ENCODE data around the gene GATA2.

The GATA2 gene

GRCh38 chr3:128473737-128474136 is 19.3 kb downstream of the GATA2 start:
- DNase-seq (ENCODE audit: low read depth in 2 of 2) = no peak

GRCh38 chr3:128473180-128473519 is 19.9 kb downstream of the GATA2 start:
- no peak for DNase-seq (ENCODE audit: low read depth in 2 of 2)

- DNase-seq (ENCODE audit: low read depth in 2 of 2) = no peak
Measured at GRCh38 chr3:128472449-128473179, 20.4 kb downstream of the GATA2 start.

GRCh38 chr3:128471720-128472119 is 21.3 kb downstream of the GATA2 start:
- no peak for DNase-seq (ENCODE audit: low read depth in 2 of 2)

- no peak for DNase-seq (ENCODE audit: low read depth in 2 of 2)
Measured at GRCh38 chr3:128471110-128471509, 21.9 kb downstream of the GATA2 start.

GRCh38 chr3:128470134-128470899 is 22.7 kb downstream of the GATA2 start:
- no peak for DNase-seq (ENCODE audit: low read depth in 2 of 2)

GRCh38 chr3:128469556-128469955 is 23.4 kb downstream of the GATA2 start:
- DNase-seq (ENCODE audit: low read depth in 2 of 2) = no peak

GRCh38 chr3:128468791-128469527 is 24.0 kb downstream of the GATA2 start:
- DNase-seq (ENCODE audit: low read depth in 2 of 2) = no peak

GRCh38 chr3:128468285-128468790 is 24.7 kb downstream of the GATA2 start:
- no peak for DNase-seq (ENCODE audit: low read depth in 2 of 2)

GRCh38 chr3:128466840-128467541 is 26.0 kb downstream of the GATA2 start, which contains the start of gene DNAJB8:
TSS of gene DNAJB8 (minus strand) at chr3:128466890. CDS start at chr3:128463245, 3,645 bp downstream.
- DNase-seq (ENCODE audit: low read depth in 2 of 2) = no peak

- DNase-seq (ENCODE audit: low read depth in 2 of 2) = no peak
Measured at GRCh38 chr3:128464702-128465101, 28.3 kb downstream of the GATA2 start.

- DNase-seq (ENCODE audit: low read depth in 2 of 2) = no peak
Measured at GRCh38 chr3:128464188-128464587, 28.8 kb downstream of the GATA2 start.

- no peak for DNase-seq (ENCODE audit: low read depth in 2 of 2)
Measured at GRCh38 chr3:128463771-128464170, 29.2 kb downstream of the GATA2 start.

- no peak for DNase-seq (ENCODE audit: low read depth in 2 of 2)
Measured at GRCh38 chr3:128463354-128463753, 29.6 kb downstream of the GATA2 start.

GRCh38 chr3:128462931-128463330 is 30.1 kb downstream of the GATA2 start:
- DNase-seq (ENCODE audit: low read depth in 2 of 2) = no peak

GRCh38 chr3:128462341-128462910 is 30.6 kb downstream of the GATA2 start:
- no peak for DNase-seq (ENCODE audit: low read depth in 2 of 2)

GRCh38 chr3:128461731-128462130 is 31.3 kb downstream of the GATA2 start:
- no peak for DNase-seq (ENCODE audit: low read depth in 2 of 2)

GRCh38 chr3:128459461-128459820 is 33.6 kb downstream of the GATA2 start:
- DNase-seq (ENCODE audit: low read depth in 2 of 2) = no peak

- no peak for DNase-seq (ENCODE audit: low read depth in 2 of 2)
Measured at GRCh38 chr3:128458746-128459460, 34.1 kb downstream of the GATA2 start.

GRCh38 chr3:128457937-128458336 is 35.1 kb downstream of the GATA2 start:
- DNase-seq (ENCODE audit: low read depth in 2 of 2) = no peak
